ENCODE measurements around the gene KCNH1. TPM values are rescaled to one million over a fixed set of nuclear protein-coding genes. Genes with fewer than 3 reads are reported as not detected.
"Not testable (repeated sequence)": the region's sequence is repeated elsewhere in the genome, so short reads cannot be mapped to it uniquely, and the experiment has no call there.

The KCNH1 gene
- total and polyA plus RNA-seq, 9 donors, result 0.11 to 0.46 TPM; not detected in 7

DNA sequence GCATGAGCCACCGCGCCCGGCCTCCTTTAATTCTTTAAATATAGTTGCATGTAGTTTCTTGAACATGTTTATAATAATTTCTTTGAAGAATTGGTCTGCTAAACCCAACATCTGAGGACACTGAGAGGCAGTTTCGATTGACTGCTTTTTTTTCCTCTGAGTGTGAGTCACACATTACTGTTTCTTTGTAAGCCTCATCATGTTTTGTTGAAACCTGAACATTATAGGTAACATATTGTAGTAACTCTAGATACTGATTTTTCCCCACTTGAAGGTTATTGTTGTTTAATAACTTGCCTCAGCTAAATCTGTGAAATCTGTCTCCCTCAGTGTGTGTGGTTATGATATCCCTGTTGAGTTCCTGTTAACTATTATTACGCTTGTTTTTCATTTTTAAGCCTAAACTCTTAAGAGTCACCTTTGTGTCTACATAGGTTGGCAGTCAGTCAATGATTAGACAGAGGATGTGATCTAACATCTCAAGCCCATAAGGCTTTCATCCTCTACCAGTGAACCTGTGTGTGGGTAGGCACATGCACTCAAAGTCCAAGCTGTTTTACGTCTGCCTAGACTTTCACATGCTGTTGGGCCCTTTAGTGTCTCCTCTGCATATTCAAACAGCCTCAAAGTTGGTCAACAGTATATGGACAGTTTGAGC, 155.5 kb downstream of the KCNH1 start:
- 73 to 83% (median 76%) methylated on average over 6 of the region's 6 CpGs for WGBS, 3 donors
- no peaks in the 10 kb centered on the region for H3K36me3 ChIP-seq
- DNase-seq, result no peak
- intact Hi-C loops (cut with DNase I), result no loop called here
- no peak overlapping the region for H3K4me3 ChIP-seq
- TF ChIP-seq EP300 (IDR thresholded peaks at IDR 0.05) (no peak), POLR2A (IDR thresholded peaks at IDR 0.05) (no peak)
- TF ChIP-seq, protein P1, sequence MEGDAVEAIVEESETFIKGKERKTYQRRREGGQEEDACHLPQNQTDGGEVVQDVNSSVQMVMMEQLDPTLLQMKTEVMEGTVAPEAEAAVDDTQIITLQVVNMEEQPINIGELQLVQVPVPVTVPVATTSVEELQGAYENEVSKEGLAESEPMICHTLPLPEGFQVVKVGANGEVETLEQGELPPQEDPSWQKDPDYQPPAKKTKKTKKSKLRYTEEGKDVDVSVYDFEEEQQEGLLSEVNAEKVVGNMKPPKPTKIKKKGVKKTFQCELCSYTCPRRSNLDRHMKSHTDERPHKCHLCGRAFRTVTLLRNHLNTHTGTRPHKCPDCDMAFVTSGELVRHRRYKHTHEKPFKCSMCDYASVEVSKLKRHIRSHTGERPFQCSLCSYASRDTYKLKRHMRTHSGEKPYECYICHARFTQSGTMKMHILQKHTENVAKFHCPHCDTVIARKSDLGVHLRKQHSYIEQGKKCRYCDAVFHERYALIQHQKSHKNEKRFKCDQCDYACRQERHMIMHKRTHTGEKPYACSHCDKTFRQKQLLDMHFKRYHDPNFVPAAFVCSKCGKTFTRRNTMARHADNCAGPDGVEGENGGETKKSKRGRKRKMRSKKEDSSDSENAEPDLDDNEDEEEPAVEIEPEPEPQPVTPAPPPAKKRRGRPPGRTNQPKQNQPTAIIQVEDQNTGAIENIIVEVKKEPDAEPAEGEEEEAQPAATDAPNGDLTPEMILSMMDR (IDR thresholded peaks at IDR 0.05), result no peak
- no peaks in the 10 kb centered on the region for H3K4me1 ChIP-seq (ENCODE audit: insufficient read depth)
- no peaks in the 10 kb centered on the region for H3K9me3 ChIP-seq
- H3K27me3 ChIP-seq, result no peaks in the 10 kb centered on the region
- H3K27ac ChIP-seq, result no peak overlapping the region

DNA sequence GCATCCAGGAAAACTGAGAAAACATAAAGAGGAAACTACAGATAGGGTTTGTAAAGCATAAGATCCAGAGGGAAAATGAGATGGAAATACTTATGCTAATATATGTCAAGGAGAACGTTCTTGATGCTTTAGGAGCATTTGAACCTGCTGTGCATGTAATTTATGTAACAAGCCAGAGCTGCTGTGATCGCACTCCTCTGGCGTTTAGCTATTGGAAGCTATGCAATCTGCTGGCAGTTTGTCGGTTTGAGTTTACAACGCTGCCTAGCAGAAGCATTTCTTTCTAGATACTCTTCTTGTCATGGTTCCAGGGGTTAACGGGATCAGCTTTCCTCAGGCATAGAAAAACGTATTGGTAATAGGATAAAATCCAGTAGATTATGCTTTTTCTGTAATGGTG, 182.7 kb downstream of the KCNH1 start:
- Histone ChIP-seq H3K4me1 (ENCODE audit: insufficient read depth) (no peaks in the 10 kb centered on the region), H3K36me3 (no peaks in the 10 kb centered on the region), H3K27me3 (no peaks in the 10 kb centered on the region), H3K9me3 (no peaks in the 10 kb centered on the region), H3K4me3 (no peak overlapping the region), H3K27ac (no peak overlapping the region)
- no peak for DNase-seq
- 20 to 29% (median 23%) methylated on average over 7 of the region's 7 CpGs for WGBS, 3 donors
- no peak for TF ChIP-seq EP300 (IDR thresholded peaks at IDR 0.05)
- no peak for TF ChIP-seq POLR2A (IDR thresholded peaks at IDR 0.05)
- TF ChIP-seq, protein P1 (IDR thresholded peaks at IDR 0.05), result no peak
- intact Hi-C loops (cut with DNase I), result no loop called here

DNA sequence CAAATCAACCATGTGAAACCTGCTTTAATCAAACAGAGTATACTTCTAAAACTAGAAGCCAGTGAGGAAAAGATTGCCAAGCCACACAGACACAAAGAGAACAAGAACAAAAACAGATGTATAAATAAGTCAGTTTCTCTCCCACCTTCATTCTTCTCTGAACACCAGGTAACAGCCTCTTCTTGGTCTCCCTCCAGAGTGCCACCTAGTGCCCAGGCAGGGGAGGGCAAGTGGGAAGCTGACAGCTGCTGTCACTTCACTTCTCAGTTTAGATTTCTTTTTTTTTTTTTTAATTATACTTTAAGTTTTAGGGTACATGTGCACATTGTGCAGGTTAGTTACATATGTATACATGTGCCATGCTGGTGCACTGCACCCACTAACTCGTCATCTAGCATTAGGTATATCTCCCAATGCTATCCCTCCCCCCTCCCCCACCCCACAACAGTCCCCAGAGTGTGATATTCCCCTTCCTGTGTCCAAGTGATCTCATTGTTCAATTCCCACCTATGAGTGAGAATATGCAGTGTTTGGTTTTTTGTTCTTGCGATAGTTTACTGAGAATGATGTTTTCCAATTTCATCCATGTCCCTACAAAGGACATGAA, 183.9 kb downstream of the KCNH1 start:
- H3K36me3 ChIP-seq; H3K27ac ChIP-seq; H3K4me3 ChIP-seq; H3K27me3 ChIP-seq; H3K4me1 ChIP-seq (ENCODE audit: insufficient read depth); H3K9me3 ChIP-seq; DNase-seq; intact Hi-C loops (cut with DNase I): not testable (repeated sequence)
- WGBS, 3 donors, result 50 to 86% (median 65%) methylated on average over 1 to 2 of the region's 2 CpGs

DNA sequence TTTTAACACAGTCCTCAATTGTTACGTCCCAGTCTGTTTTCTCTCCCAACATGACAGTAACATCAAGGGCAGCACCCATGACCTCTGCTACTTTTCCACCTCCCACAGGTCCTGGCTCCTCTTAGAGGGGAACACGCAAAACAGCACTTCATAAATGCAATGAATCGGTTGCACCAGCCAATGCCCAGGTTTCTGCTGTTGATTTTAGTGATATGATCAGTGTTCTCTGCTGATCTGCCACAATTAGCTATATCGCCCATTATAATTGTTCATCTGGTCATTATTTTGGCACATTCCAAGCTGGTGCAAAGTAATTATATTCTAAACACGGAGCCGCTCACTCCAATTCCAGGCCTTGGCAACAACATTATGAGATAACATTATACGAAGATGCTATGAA, 184.5 kb downstream of the KCNH1 start:
- WGBS, 3 donors, result 15 to 23% (median 15%) methylated on average over 7 of the region's 7 CpGs
- Histone ChIP-seq H3K27me3 (no peaks in the 10 kb centered on the region), H3K36me3 (no peaks in the 10 kb centered on the region), H3K9me3 (no peaks in the 10 kb centered on the region), H3K4me3 (no peak overlapping the region), H3K27ac (no peak overlapping the region), H3K4me1 (ENCODE audit: insufficient read depth) (no peaks in the 10 kb centered on the region)
- TF ChIP-seq EP300 (IDR thresholded peaks at IDR 0.05) (no peak), POLR2A (IDR thresholded peaks at IDR 0.05) (no peak)
- TF ChIP-seq, protein P1 (IDR thresholded peaks at IDR 0.05), result no peak
- intact Hi-C loops (cut with DNase I), result no loop called here
- no peak for DNase-seq

DNA sequence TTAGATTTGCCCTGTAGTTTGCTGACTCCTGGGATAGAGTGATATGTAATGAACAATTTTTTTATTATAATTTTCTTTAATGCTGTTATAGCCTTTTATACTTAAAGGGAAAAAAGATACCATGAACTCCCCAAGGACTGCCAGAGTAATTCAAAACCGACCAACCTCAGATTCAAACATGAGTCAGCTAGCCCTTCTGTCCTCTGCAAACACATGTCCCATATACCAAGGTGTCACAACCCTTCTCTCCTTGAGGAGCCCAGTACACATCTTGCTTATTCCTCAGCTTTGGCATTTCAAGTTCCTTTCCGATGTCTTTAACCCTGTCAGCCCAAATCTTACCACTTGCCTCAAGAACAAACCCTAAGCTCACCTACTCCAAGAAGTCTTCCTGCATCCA, 184.9 kb downstream of the KCNH1 start:
- Histone ChIP-seq H3K9me3 (no peaks in the 10 kb centered on the region), H3K4me1 (ENCODE audit: insufficient read depth) (no peaks in the 10 kb centered on the region), H3K27me3 (no peaks in the 10 kb centered on the region), H3K4me3 (no peak overlapping the region), H3K27ac (no peak overlapping the region), H3K36me3 (no peaks in the 10 kb centered on the region)
- DNase-seq, result no peak
- intact Hi-C loops (cut with DNase I), result no loop called here
- TF ChIP-seq, protein P1 (IDR thresholded peaks at IDR 0.05), result no peak
- TF ChIP-seq EP300 (IDR thresholded peaks at IDR 0.05), result no peak
- TF ChIP-seq POLR2A (IDR thresholded peaks at IDR 0.05), result no peak
- WGBS, 3 donors, result 46 to 60% (median 56%) methylated on average over 2 of the region's 2 CpGs
